Measurements from ENCODE around the gene TOX2. TPM values are rescaled to one million over a fixed set of nuclear protein-coding genes. Genes with fewer than 3 reads are reported as not detected.

The TOX2 gene
- total RNA-seq, 3 donors from 2014 or later (not counting 1 experiment from before 2014, with no cell fraction given), result 0.93 to 1.8 (median 1.2) TPM

DNA sequence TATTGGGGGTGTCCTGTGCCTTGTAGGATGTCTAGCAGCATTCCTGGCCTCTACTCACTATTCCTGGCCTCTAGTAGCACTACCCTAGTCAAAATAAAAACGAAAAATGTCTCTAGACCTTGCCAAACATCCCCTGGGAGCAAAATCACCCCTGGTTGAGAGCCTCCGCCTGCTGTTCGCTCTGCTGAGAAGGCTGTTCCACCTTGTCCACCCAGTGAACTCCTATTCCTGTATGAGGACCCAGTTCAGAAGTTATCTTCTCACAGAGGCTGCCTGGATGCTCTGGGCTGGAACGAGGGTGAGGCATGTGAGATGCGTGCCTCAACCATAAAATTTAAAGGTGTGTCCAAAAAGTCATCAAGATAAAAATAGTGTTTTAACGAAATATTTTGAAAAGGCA, 101.9 kb downstream of the TOX2 start:
- TF ChIP-seq, protein P1, sequence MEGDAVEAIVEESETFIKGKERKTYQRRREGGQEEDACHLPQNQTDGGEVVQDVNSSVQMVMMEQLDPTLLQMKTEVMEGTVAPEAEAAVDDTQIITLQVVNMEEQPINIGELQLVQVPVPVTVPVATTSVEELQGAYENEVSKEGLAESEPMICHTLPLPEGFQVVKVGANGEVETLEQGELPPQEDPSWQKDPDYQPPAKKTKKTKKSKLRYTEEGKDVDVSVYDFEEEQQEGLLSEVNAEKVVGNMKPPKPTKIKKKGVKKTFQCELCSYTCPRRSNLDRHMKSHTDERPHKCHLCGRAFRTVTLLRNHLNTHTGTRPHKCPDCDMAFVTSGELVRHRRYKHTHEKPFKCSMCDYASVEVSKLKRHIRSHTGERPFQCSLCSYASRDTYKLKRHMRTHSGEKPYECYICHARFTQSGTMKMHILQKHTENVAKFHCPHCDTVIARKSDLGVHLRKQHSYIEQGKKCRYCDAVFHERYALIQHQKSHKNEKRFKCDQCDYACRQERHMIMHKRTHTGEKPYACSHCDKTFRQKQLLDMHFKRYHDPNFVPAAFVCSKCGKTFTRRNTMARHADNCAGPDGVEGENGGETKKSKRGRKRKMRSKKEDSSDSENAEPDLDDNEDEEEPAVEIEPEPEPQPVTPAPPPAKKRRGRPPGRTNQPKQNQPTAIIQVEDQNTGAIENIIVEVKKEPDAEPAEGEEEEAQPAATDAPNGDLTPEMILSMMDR (IDR thresholded peaks at IDR 0.05), result no peak
- Mint-ChIP-seq H3K36me3 (no peaks in the 10 kb centered on the region), H3K27me3 (ENCODE audit: low read depth in 2 of 2) (peaks cover 40 to 67% of the 10 kb centered on the region in 2 donors), H3K4me1 (peaks cover 35% of the 10 kb centered on the region in 2 donors), H3K4me3 (no peak overlapping the region), H3K9me3 (no peaks in the 10 kb centered on the region), H3K27ac (no peak overlapping the region)
- ATAC-seq (no peak), DNase-seq (no peak)
- no peak overlapping the region for H3K27ac ChIP-seq (ENCODE audit: low read length)
- intact Hi-C loops (cut with micrococcal nuclease), result loop anchor here (5.0 kb wide), 1 partner anchor 34 kb away; no protein-coding TSS in a partner anchor
- peaks cover 35% of the 10 kb centered on the region for H3K4me1 ChIP-seq (ENCODE audit: control insufficient read depth, insufficient read depth, low read length)
- WGBS (ENCODE audit: insufficient coverage), result 92% methylated on average over 6 of the region's 6 CpGs
- no peak overlapping the region for H3K4me3 ChIP-seq (ENCODE audit: low read length)
- no peaks in the 10 kb centered on the region for H3K9me3 ChIP-seq (ENCODE audit: control insufficient read depth, insufficient read depth, low read length)
- no peaks in the 10 kb centered on the region for H3K36me3 ChIP-seq (ENCODE audit: control insufficient read depth, insufficient read depth, low read length)
- H3K27me3 ChIP-seq (ENCODE audit: control insufficient read depth, insufficient read depth, low read length), result peaks cover 26% of the 10 kb centered on the region

DNA sequence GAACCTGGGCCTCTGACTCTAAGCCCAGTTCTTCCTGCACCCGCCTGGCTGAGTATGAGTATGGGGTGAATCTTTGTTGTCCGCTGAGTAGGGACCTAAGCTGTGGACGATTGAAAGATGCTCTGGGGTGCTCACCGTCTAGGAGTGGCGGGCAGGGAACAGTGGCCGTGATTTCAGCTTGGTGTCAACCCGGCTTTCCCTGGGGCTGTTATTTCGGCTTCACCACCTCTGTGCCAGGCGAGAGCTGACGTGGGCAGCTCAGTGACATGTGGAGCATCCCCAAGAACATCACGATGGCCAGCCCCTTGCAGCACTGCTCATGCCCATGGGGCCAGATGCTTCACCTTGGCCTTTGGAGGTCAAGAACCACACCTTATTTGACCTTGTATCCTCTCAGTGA, 102.6 kb downstream of the TOX2 start:
- no peaks in the 10 kb centered on the region for H3K9me3 ChIP-seq (ENCODE audit: control insufficient read depth, insufficient read depth, low read length)
- H3K36me3 ChIP-seq (ENCODE audit: control insufficient read depth, insufficient read depth, low read length), result no peaks in the 10 kb centered on the region
- H3K27me3 Mint-ChIP-seq (ENCODE audit: low read depth in 2 of 2), result peaks cover 37 to 62% of the 10 kb centered on the region in 2 donors
- peaks cover 28 to 29% of the 10 kb centered on the region in 2 donors for H3K4me1 Mint-ChIP-seq
- DNase-seq, result no peak
- no peak overlapping the region for H3K4me3 ChIP-seq (ENCODE audit: low read length)
- H3K27me3 ChIP-seq (ENCODE audit: control insufficient read depth, insufficient read depth, low read length), result peaks cover 32% of the 10 kb centered on the region
- no peak overlapping the region for H3K27ac Mint-ChIP-seq
- H3K4me3 Mint-ChIP-seq, result no peak overlapping the region
- no peaks in the 10 kb centered on the region for H3K36me3 Mint-ChIP-seq
- intact Hi-C loops (cut with micrococcal nuclease), result loop anchor here (5.0 kb wide), 1 partner anchor 35 kb away; no protein-coding TSS in a partner anchor
- no peaks in the 10 kb centered on the region for H3K9me3 Mint-ChIP-seq
- 97% methylated on average over 11 of the region's 11 CpGs for WGBS (ENCODE audit: insufficient coverage)
- no peak overlapping the region for H3K27ac ChIP-seq (ENCODE audit: low read length)
- TF ChIP-seq, protein P1 (IDR thresholded peaks at IDR 0.05), result no peak
- no peak for ATAC-seq
- peaks cover 38% of the 10 kb centered on the region for H3K4me1 ChIP-seq (ENCODE audit: control insufficient read depth, insufficient read depth, low read length)

DNA sequence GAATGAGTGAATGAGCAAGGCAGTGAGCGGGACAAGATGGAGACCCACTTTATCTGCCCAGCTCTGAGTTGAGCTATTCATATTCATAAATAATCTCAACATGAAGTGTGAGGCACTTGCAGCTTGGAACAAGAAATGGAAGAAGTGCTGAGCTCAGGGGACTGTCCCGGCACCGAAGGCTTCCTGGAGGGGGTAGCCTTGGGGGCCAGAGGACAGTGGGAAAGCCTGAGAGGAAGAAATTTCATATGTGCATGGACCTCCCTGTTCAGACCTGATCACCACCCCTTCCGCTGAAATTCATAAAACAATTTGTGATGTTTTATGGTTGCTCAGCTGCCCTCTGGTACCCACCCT, 103.2 kb downstream of the TOX2 start:
- H3K27me3 Mint-ChIP-seq (ENCODE audit: low read depth in 2 of 2), result peaks cover 43 to 64% of the 10 kb centered on the region in 2 donors
- no peak overlapping the region for H3K4me3 ChIP-seq (ENCODE audit: low read length)
- H3K4me1 Mint-ChIP-seq, result peaks cover 29 to 32% of the 10 kb centered on the region in 2 donors
- TF ChIP-seq, protein P1 (IDR thresholded peaks at IDR 0.05), result no peak
- H3K36me3 Mint-ChIP-seq, result no peaks in the 10 kb centered on the region
- peaks cover 41% of the 10 kb centered on the region for H3K4me1 ChIP-seq (ENCODE audit: control insufficient read depth, insufficient read depth, low read length)
- no peaks in the 10 kb centered on the region for H3K9me3 Mint-ChIP-seq
- no peaks in the 10 kb centered on the region for H3K9me3 ChIP-seq (ENCODE audit: control insufficient read depth, insufficient read depth, low read length)
- H3K4me3 Mint-ChIP-seq, result no peak overlapping the region
- no peak for ATAC-seq
- H3K27ac Mint-ChIP-seq, result no peak overlapping the region
- no peaks in the 10 kb centered on the region for H3K36me3 ChIP-seq (ENCODE audit: control insufficient read depth, insufficient read depth, low read length)
- peaks cover 36% of the 10 kb centered on the region for H3K27me3 ChIP-seq (ENCODE audit: control insufficient read depth, insufficient read depth, low read length)
- intact Hi-C loops (cut with micrococcal nuclease), result loop anchor here (5.0 kb wide), 1 partner anchor 36 kb away; no protein-coding TSS in a partner anchor
- no peak overlapping the region for H3K27ac ChIP-seq (ENCODE audit: low read length)
- no peak for DNase-seq
- 83% methylated on average over 4 of the region's 4 CpGs for WGBS (ENCODE audit: insufficient coverage)
